Liver (tissue), 9 donors: Measurements from ENCODE around the gene ADCY3. TPM values are rescaled to one million over a fixed set of nuclear protein-coding genes. Genes with fewer than 3 reads are reported as not detected.

ENCODE experiments used
- DNase-seq: peaks from one replicate; pipeline ENCODE4 v3.0.0-alpha.2; 2017; ENCODE audit warnings: low spot score
- H3K27ac ChIP-seq, 2 donors: one replicate each; pipeline ENCODE4 v1.7.0; 2013; ENCODE audit warnings: inconsistent platforms in 2 of 2, low read length in 2 of 2, control low read depth in 1 of 2, low read depth in 1 of 2, mild to moderate bottlenecking in 1 of 2
- H3K27me3 ChIP-seq, 4 donors: one replicate each; pipeline versions ENCODE4 v1.6.1 to v1.7.0; 2013; ENCODE audit warnings: low read length in 3 of 4, inconsistent platforms in 1 of 4, mild to moderate bottlenecking in 1 of 4, moderate library complexity in 1 of 4; ENCODE audit not compliant: control insufficient read depth in 4 of 4, insufficient read depth in 4 of 4
- H3K36me3 ChIP-seq, 4 donors: one replicate each; pipeline versions ENCODE4 v1.6.1 to v1.7.0; 2013; ENCODE audit warnings: low read length in 3 of 4, mild to moderate bottlenecking in 3 of 4, low read depth in 1 of 4, moderate library complexity in 1 of 4; ENCODE audit not compliant: control insufficient read depth in 4 of 4, insufficient read depth in 3 of 4
- H3K4me1 ChIP-seq, 4 donors: one replicate each; pipeline versions ENCODE4 v1.6.1 to v1.7.0; 2013; ENCODE audit warnings: low read length in 3 of 4, mild to moderate bottlenecking in 3 of 4, moderate library complexity in 1 of 4; ENCODE audit not compliant: control insufficient read depth in 4 of 4, insufficient read depth in 4 of 4
- H3K4me3 ChIP-seq, 3 donors: one replicate each; pipeline versions ENCODE4 v1.6.1 to v1.7.0; 2013; ENCODE audit warnings: low read length in 3 of 3, control low read depth in 1 of 3, low read depth in 1 of 3, mild to moderate bottlenecking in 1 of 3
- H3K9ac ChIP-seq, 2 donors: one replicate each; pipeline ENCODE4 v1.7.0; 2013; ENCODE audit warnings: low read length in 2 of 2, mild to moderate bottlenecking in 2 of 2, moderate library complexity in 2 of 2, control low read depth in 1 of 2, low read depth in 1 of 2
- H3K9me3 ChIP-seq, 4 donors: one replicate each; pipeline versions ENCODE4 v1.6.1 to v1.7.0; 2013; ENCODE audit warnings: low read length in 3 of 4; ENCODE audit not compliant: control insufficient read depth in 4 of 4
- ATF3 ChIP-seq: IDR thresholded peaks from 2 replicates; pipeline ENCODE4 v1.6.1; 2016; ENCODE audit warnings: antibody characterized with exemption
- CTCF ChIP-seq: fragments of 150-350 bp; IDR thresholded peaks from 2 replicates; pipeline ENCODE4 v1.5.1; 2017; ENCODE audit warnings: improper control_type of control experiment, low read depth, low read length; ENCODE audit not compliant: missing input control
- EGR1 ChIP-seq, 2 donors: IDR thresholded peaks; 2 replicates each; pipeline ENCODE4 v1.6.1; 2016 to 2018; ENCODE audit warnings: antibody characterized with exemption in 2 of 2, low read depth in 2 of 2
- FOXA1 ChIP-seq: IDR thresholded peaks from 2 replicates; pipeline ENCODE4 v1.6.1; 2016; ENCODE audit warnings: antibody characterized with exemption
- FOXA2 ChIP-seq: IDR thresholded peaks from 2 replicates; pipeline ENCODE4 v1.6.1; 2016; ENCODE audit warnings: antibody characterized with exemption
- GABPA ChIP-seq, 2 donors: IDR thresholded peaks in 1 of 2; conservative IDR thresholded peaks in 1 of 2; 2 replicates each; pipeline ENCODE4 v1.6.1; 2016; ENCODE audit warnings: antibody characterized with exemption in 2 of 2, mild to moderate bottlenecking in 1 of 2, moderate library complexity in 1 of 2
- HNF4A ChIP-seq, 2 donors: conservative IDR thresholded peaks; 2 replicates each; pipeline ENCODE4 v1.6.1; 2016; ENCODE audit warnings: antibody characterized with exemption in 2 of 2, mild to moderate bottlenecking in 2 of 2
- HNF4G ChIP-seq: IDR thresholded peaks from 2 replicates; pipeline ENCODE4 v1.6.1; 2016; ENCODE audit warnings: antibody characterized with exemption
- JUND ChIP-seq, 2 donors: IDR thresholded peaks; 2 replicates each; pipeline ENCODE4 v1.6.1; 2016; ENCODE audit warnings: antibody characterized with exemption in 2 of 2
- MAX ChIP-seq: IDR thresholded peaks from 2 replicates; pipeline ENCODE4 v1.6.1; 2016; ENCODE audit warnings: antibody characterized with exemption
- NR2F2 ChIP-seq: IDR thresholded peaks from 2 replicates; pipeline ENCODE4 v1.6.1; 2016; ENCODE audit warnings: antibody characterized with exemption
- RAD21 ChIP-seq, 2 donors: IDR thresholded peaks; 2 replicates each; pipeline ENCODE4 v1.6.1; 2016; ENCODE audit warnings: antibody characterized with exemption in 2 of 2, mild to moderate bottlenecking in 2 of 2
- REST ChIP-seq: IDR thresholded peaks from 2 replicates; pipeline ENCODE4 v1.6.1; 2016; ENCODE audit warnings: antibody characterized with exemption, mild to moderate bottlenecking
- RXRA ChIP-seq, 2 donors: IDR thresholded peaks; 2 replicates each; pipeline ENCODE4 v1.6.1; 2017 to 2018; ENCODE audit warnings: antibody characterized with exemption in 2 of 2, mild to moderate bottlenecking in 1 of 2
- SP1 ChIP-seq: IDR thresholded peaks from 2 replicates; pipeline ENCODE4 v1.6.1; 2018; ENCODE audit warnings: antibody characterized with exemption, mild to moderate bottlenecking
- TAF1 ChIP-seq: conservative IDR thresholded peaks from 2 replicates; pipeline ENCODE4 v1.6.1; 2016; ENCODE audit warnings: antibody characterized with exemption, mild to moderate bottlenecking
- YY1 ChIP-seq: IDR thresholded peaks from 2 replicates; pipeline ENCODE4 v1.6.1; 2016; ENCODE audit warnings: antibody characterized with exemption, mild to moderate bottlenecking
- ZBTB33 ChIP-seq: IDR thresholded peaks from 2 replicates; pipeline ENCODE4 v1.6.1; 2016; ENCODE audit warnings: antibody characterized with exemption
- WGBS: extraction: QIAGEN DNeasy Blood & Tissue Kit; methylation state at CpG from one replicate; pipeline ENCODE4 v1.1.7; 2013; 5-methylcytosine and 5-hydroxymethylcytosine counted together
- polyA plus RNA-seq, 2 donors: library from polyadenylated mRNA; stranded (reverse) in 1 of 2; unstranded in 1 of 2; fragments of 200-250 nt in 1 of 2; fragments of >200 nt in 1 of 2; fragmentation: Nextera tagmentation in 1 of 2; extraction: Ambion mirVana in 1 of 2; gene quantifications; one replicate each; pipeline versions ENCODE4 v1.2.1 to v1.2.3, GENCODE V29; 2013 to 2015
- total RNA-seq, 2 donors: library from RNA; depleted of rRNA; stranded (reverse); fragments of >200 nt; gene quantifications; one replicate each; pipeline ENCODE4 v1.2.3, GENCODE V29; 2014
- donor health status: healthy.
- donor health status: healthy.
- donor health status: healthy.
- donor health status: healthy.
- donor health status: healthy.

The ADCY3 gene
- total and polyA plus RNA-seq, 4 donors = 0.99 to 8.4 (median 6.4) TPM

GRCh38 chr2:24935145-24935544 lies 15.1 kb upstream of the ADCY3 start:
- Histone ChIP-seq H3K4me1 (no peaks in the 10 kb centered on the region), H3K36me3 (no peaks in the 10 kb centered on the region), H3K4me3 (no peak overlapping the region), H3K9me3 (no peaks in the 10 kb centered on the region), H3K27me3 (no peaks in the 10 kb centered on the region), H3K27ac (no peak overlapping the region), H3K9ac (no peak overlapping the region)
- 89% methylated on average over 5 of the region's 5 CpGs for WGBS
- no peak for DNase-seq
- TF ChIP-seq FOXA1 (no peak), ZBTB33 (no peak), CTCF (no peak), EGR1 (IDR thresholded peaks at IDR 0.05; ENCODE audit: low read depth in 2 of 2) (no peak), TAF1 (no peak), HNF4A (conservative IDR thresholded peaks at IDR 0.05) (no peak), ATF3 (no peak), HNF4G (no peak), MAX (no peak), GABPA (IDR thresholded peaks at IDR 0.05 in 1 of 2, conservative IDR thresholded peaks at IDR 0.05 in 1 of 2) (no peak), RAD21 (IDR thresholded peaks at IDR 0.05) (no peak), JUND (IDR thresholded peaks at IDR 0.05) (no peak), NR2F2 (no peak), FOXA2 (no peak), YY1 (no peak), SP1 (no peak), RXRA (IDR thresholded peaks at IDR 0.05) (no peak), REST (no peak)
